Measurements from ENCODE around the gene AGBL2. TPM values are rescaled to one million over a fixed set of nuclear protein-coding genes. Genes with fewer than 3 reads are reported as not detected.

The AGBL2 gene
- total and polyA plus RNA-seq, 2 of the 8 experiments (the other 6 are each of a cell fraction or from before 2014, with no cell fraction given) = 2.1 to 6.5 TPM

DNA sequence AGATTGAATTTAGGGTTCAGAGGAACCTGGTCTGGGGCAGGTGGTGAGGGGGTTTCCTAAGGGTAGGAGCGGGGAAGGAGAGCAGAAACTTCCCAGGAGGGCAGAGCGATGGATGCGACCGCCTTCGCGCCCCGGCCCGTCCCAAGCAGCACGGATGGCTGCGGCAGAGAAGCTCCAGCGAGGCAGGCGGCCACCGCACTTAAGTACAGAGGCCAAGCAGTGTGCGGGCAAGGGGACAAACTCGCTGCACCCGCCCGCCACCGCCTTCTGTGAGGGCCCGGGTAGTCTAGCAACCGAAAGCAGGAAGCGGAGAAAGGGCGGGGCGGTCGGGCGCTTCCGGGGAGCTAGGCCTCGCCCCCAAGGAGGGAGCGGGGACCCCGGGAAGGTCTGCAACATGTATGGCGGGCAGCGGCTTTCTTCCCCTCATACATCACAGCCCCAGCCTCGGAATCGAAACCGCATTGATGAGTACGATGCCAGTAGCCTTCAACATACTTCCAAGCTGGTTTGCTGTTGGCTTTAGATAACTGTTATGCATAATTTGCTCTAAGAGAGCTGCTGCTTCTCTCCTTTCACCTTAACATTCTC is at the start of gene AGBL2 (continued):
- peak; percentile 49; the same call in 1 of the 2 replicates for TF ChIP-seq E2F6 (IDR thresholded peaks at IDR 0.05)
- TF ChIP-seq POLR2A (IDR thresholded peaks at IDR 0.05; ENCODE audit: control extremely low read depth in 1 of 2, low read depth in 2 of 2, low read length in 2 of 2) = peak in 1 of 2 experiments; percentile 82; a peak in 2 of 3 replicates
- peak; percentile 85 for TF ChIP-seq POLR2AphosphoS5 (IDR thresholded peaks at IDR 0.05; ENCODE audit: low read depth, low read length)
- peak in 1 of 2 experiments; percentile 52; a peak in 1 of 4 replicates for TF ChIP-seq SIN3A (conservative IDR thresholded peaks at IDR 0.05 in 1 of 2, IDR thresholded peaks at IDR 0.05 in 1 of 2; ENCODE audit: low read depth in 1 of 2, low read length in 2 of 2)
- no peak for TF ChIP-seq BCL11A (IDR thresholded peaks at IDR 0.05; ENCODE audit: low read depth in 2 of 2, low read length in 2 of 2)
- TF ChIP-seq YY1 (IDR thresholded peaks at IDR 0.05; ENCODE audit: low read depth, low read length) = peak; percentile 40; the same call in 1 of the 2 replicates
- peak; percentile 61 for TF ChIP-seq KDM4A (IDR thresholded peaks at IDR 0.05; ENCODE audit: low read depth, low read length, severe bottlenecking)
- no peak for TF ChIP-seq HDAC6 (IDR thresholded peaks at IDR 0.05; ENCODE audit: low read depth, low read length)
- peak; percentile 45 for TF ChIP-seq ASH2L (IDR thresholded peaks at IDR 0.05; ENCODE audit: low read length)
- TF ChIP-seq ATF3 (IDR thresholded peaks at IDR 0.05; ENCODE audit: insufficient read depth, low read depth, low read length) = no peak
- TF ChIP-seq NRF1 (IDR thresholded peaks at IDR 0.05; ENCODE audit: low read depth, low read length) = no peak
- no peak for TF ChIP-seq CTCF (IDR thresholded peaks at IDR 0.05; ENCODE audit: control extremely low read depth in 1 of 3, insufficient read depth in 1 of 3, low read depth in 1 of 3, low read length in 3 of 3)

All from H1 (cell line).